AG04449 (cell line): ENCODE data around the gene PET100.

ENCODE experiments used
- CTCF ChIA-PET: fragments of 350-600 bp; formaldehyde crosslinking; extraction: SDS; loops from one replicate; lab custom pipeline; 2021; ENCODE audit warnings: antibody characterized with exemption; lab: Yijun Ruan, JAX
- POLR2A ChIA-PET: fragments of 400-600, 350-600 bp; formaldehyde crosslinking; extraction: SDS; loops from one replicate; lab custom pipeline; 2020; ENCODE audit warnings: antibody characterized with exemption, inconsistent platforms; lab: Yijun Ruan, JAX
- DNase-seq: peaks from one replicate; pipeline ENCODE4 v3.0.0-alpha.2; 2010; ENCODE audit warnings: low read depth, low spot score
- H3K4me3 ChIP-seq: 2 replicates; pipeline ENCODE4 v1.5.1; 2011; ENCODE audit warnings: low read depth, mild to moderate bottlenecking, control low read depth, low read length
- CTCF ChIP-seq: IDR thresholded peaks from one replicate; pipeline ENCODE4 v1.5.1; 2011; ENCODE audit warnings: mild to moderate bottlenecking, moderate library complexity, low read length, control low read depth, inconsistent platforms; ENCODE audit not compliant: insufficient read depth; ENCODE audit errors: missing control alignments

Gene PET100

GRCh38 chr19:7636691-7637373 is 7.2 kb downstream of the PET100 start, which contains the start of gene STXBP2:
Gene STXBP2, plus strand, starts transcription at chr19:7637110. Its CDS starts 40 bp downstream, at chr19:7637150.
- CTCF ChIA-PET, result no interaction called here
- POLR2A ChIA-PET, result no interaction called here
- no peak for DNase-seq
- no peak for TF ChIP-seq CTCF
- H3K4me3 ChIP-seq, result peak within 1 kb of the TSS; percentile 15; the same call in 1 of the 2 replicates

GRCh38 chr19:7637374-7638256 is 8.0 kb downstream of the PET100 start:
- ChIA-PET CTCF (interaction anchor here (0.8 to 1.8 kb wide), 2 partner anchors 14 to 43 kb away, joined by 4 to 12 read pairs; partner anchors contain the start of gene TRAPPC5), POLR2A (no interaction called here)
- no peak for DNase-seq
- TF ChIP-seq CTCF, result no peak
- H3K4me3 ChIP-seq, result peak overlapping the region; percentile 15; the same call in 1 of the 2 replicates

- DNase-seq, result no peak
- TF ChIP-seq CTCF, result no peak
- ChIA-PET CTCF (interaction anchor here (0.8 to 1.8 kb wide), 2 partner anchors 13 to 42 kb away, joined by 4 to 12 read pairs; partner anchors contain the start of gene TRAPPC5), POLR2A (no interaction called here)
- H3K4me3 ChIP-seq, result no peak overlapping the region
These were observed 9.3 kb downstream of the PET100 start for GRCh38 chr19:7638802-7639465.

GRCh38 chr19:7639863-7640348 is 10.3 kb downstream of the PET100 start:
- ChIA-PET POLR2A (no interaction called here), CTCF (no interaction called here)
- no peak for DNase-seq
- no peak for TF ChIP-seq CTCF
- no peak overlapping the region for H3K4me3 ChIP-seq

GRCh38 chr19:7640803-7641202 is 11.2 kb downstream of the PET100 start:
- CTCF ChIA-PET, result interaction anchor here (0.7 to 2.8 kb wide), 3 partner anchors 10 to 261 kb away, joined by 3 to 18 read pairs (median 3); no protein-coding TSS in a partner anchor
- H3K4me3 ChIP-seq, result no peak overlapping the region
- no peak for DNase-seq
- POLR2A ChIA-PET, result no interaction called here
- no peak for TF ChIP-seq CTCF
